HEK293T (cell line): Measurements from ENCODE around the gene ACY1.

Experiments
- CTCF ChIA-PET: fragments of 350-600 bp; formaldehyde crosslinking; extraction: SDS; loops from one replicate; lab custom pipeline; 2021; ENCODE audit warnings: antibody characterized with exemption, inconsistent platforms; lab: Yijun Ruan, JAX
- POLR2A ChIA-PET: fragments of 350-600 bp; formaldehyde crosslinking; extraction: SDS; loops from one replicate; lab custom pipeline; 2020; ENCODE audit warnings: antibody characterized with exemption, inconsistent platforms; lab: Yijun Ruan, JAX
- DNase-seq: peaks from one replicate; pipeline ENCODE4 v3.0.0; 2012; ENCODE audit warnings: mixed read lengths; ENCODE audit errors: extremely low spot score
- ARNT ChIP-seq: fragments of 450-650 bp; IDR thresholded peaks from 2 replicates; pipeline ENCODE4 v1.6.1; 2017; ENCODE audit warnings: mild to moderate bottlenecking
- BHLHE40 ChIP-seq: fragments of 450-650 bp; IDR thresholded peaks from 2 replicates; pipeline ENCODE4 v1.6.1; 2016; ENCODE audit warnings: mild to moderate bottlenecking, moderate library complexity, borderline replicate concordance
- CTBP1 ChIP-seq: fragments of 450-650 bp; IDR thresholded peaks from 2 replicates; pipeline ENCODE4 v1.6.1; 2016; ENCODE audit warnings: borderline replicate concordance
- ELF4 ChIP-seq: fragments of 450-650 bp; IDR thresholded peaks from 2 replicates; pipeline ENCODE4 v1.6.1; 2017; ENCODE audit warnings: antibody characterized with exemption
- FOXA1 ChIP-seq: fragments of 450-650 bp; IDR thresholded peaks from 2 replicates; pipeline ENCODE4 v1.6.1; 2016; ENCODE audit warnings: mild to moderate bottlenecking
- FOXK2 ChIP-seq: fragments of 450-650 bp; IDR thresholded peaks from 2 replicates; pipeline ENCODE4 v1.6.1; 2016; ENCODE audit warnings: mild to moderate bottlenecking
- FOXM1 ChIP-seq: fragments of 450-650 bp; IDR thresholded peaks from 2 replicates; pipeline ENCODE4 v1.6.1; 2017; ENCODE audit warnings: mild to moderate bottlenecking, borderline replicate concordance
- HDGF ChIP-seq: fragments of 450-650 bp; IDR thresholded peaks from 2 replicates; pipeline ENCODE4 v1.6.1; 2017; ENCODE audit warnings: antibody characterized with exemption, borderline replicate concordance
- L3MBTL2 ChIP-seq: fragments of 450-650 bp; conservative IDR thresholded peaks from 2 replicates; pipeline ENCODE4 v1.6.1; 2016; ENCODE audit warnings: mild to moderate bottlenecking
- LEF1 ChIP-seq: fragments of 450-650 bp; IDR thresholded peaks from 2 replicates; pipeline ENCODE4 v1.6.1; 2017; ENCODE audit warnings: mild to moderate bottlenecking, borderline replicate concordance
- NFRKB ChIP-seq: fragments of 450-650 bp; IDR thresholded peaks from 2 replicates; pipeline ENCODE4 v1.6.1; 2016; ENCODE audit warnings: mild to moderate bottlenecking, moderate library complexity
- PKNOX1 ChIP-seq: fragments of 450-650 bp; IDR thresholded peaks from 2 replicates; pipeline ENCODE4 v1.6.1; 2016
- SP1 ChIP-seq: fragments of 450-650 bp; IDR thresholded peaks from 2 replicates; pipeline ENCODE4 v1.6.1; 2017
- SUZ12 ChIP-seq: fragments of 450-650 bp; IDR thresholded peaks from 2 replicates; pipeline ENCODE4 v1.6.1; 2016; ENCODE audit warnings: mild to moderate bottlenecking
- TARDBP ChIP-seq: fragments of 450-650 bp; IDR thresholded peaks from 2 replicates; pipeline ENCODE4 v1.6.1; 2016
- ZNF384 ChIP-seq: fragments of 450-650 bp; IDR thresholded peaks from 2 replicates; pipeline ENCODE4 v1.6.1; 2016

ACY1 gene

GRCh38 chr3:51967384-51968169 is 15.8 kb upstream of the ACY1 start, which contains the start of gene PCBP4:
Gene PCBP4 (minus strand): TSS chr3:51967454. CDS start chr3:51961240, 6,214 bp downstream.
- ChIA-PET POLR2A (interaction anchor here (0.7 to 5.2 kb wide), 7 partner anchors 8 to 143 kb away, joined by 3 to 39 read pairs (median 4); partner anchors contain the start of genes ABHD14A, PARP3, RPL29 and RRP9), CTCF (no interaction called here)
- no peak for TF ChIP-seq SP1
- no peak for TF ChIP-seq BHLHE40
- no peak for TF ChIP-seq CTBP1
- no peak for TF ChIP-seq ELF4
- TF ChIP-seq HDGF = no peak
- DNase-seq = peak; percentile 58

GRCh38 chr3:51968170-51968775 is 15.1 kb upstream of the ACY1 start:
- TF ChIP-seq ELF4 (no peak), L3MBTL2 (no peak), FOXK2 (no peak), SP1 (no peak), PKNOX1 (no peak), LEF1 (no peak), FOXA1 (no peak), CTBP1 (no peak), ARNT (no peak), FOXM1 (no peak)
- POLR2A ChIA-PET = interaction anchor here (0.6 to 5.2 kb wide), 9 partner anchors 15 to 259 kb away, joined by 3 to 39 read pairs (median 4); partner anchors contain the start of genes PARP3, RPL29 and RRP9
- CTCF ChIA-PET = no interaction called here
- DNase-seq = no peak

GRCh38 chr3:51968883-51969678 is 14.3 kb upstream of the ACY1 start:
- no peak for DNase-seq
- ChIA-PET POLR2A (interaction anchor here (1.0 to 5.2 kb wide), 7 partner anchors 9 to 27 kb away, joined by 3 to 39 read pairs (median 5); partner anchors contain the start of genes ACY1, PARP3, RPL29 and RRP9), CTCF (interaction anchor here (0.6 kb wide), 1 partner anchor 27 kb away, joined by 3 read pairs; the partner anchor contains the start of gene PARP3)
- TF ChIP-seq BHLHE40 (no peak), NFRKB (no peak), L3MBTL2 (no peak), CTBP1 (no peak), ARNT (no peak), LEF1 (no peak), HDGF (no peak), FOXA1 (no peak), ZNF384 (no peak), ELF4 (no peak), FOXM1 (no peak), PKNOX1 (no peak), SP1 (no peak), FOXK2 (no peak), TARDBP (no peak), SUZ12 (no peak)

GRCh38 chr3:51969841-51970240 is 13.5 kb upstream of the ACY1 start:
- ChIA-PET CTCF (interaction anchor here (0.6 to 0.7 kb wide), 2 partner anchors 27 to 33 kb away, joined by 3 to 5 read pairs; partner anchors contain the start of gene PARP3), POLR2A (interaction anchor here (1.0 to 5.2 kb wide), 6 partner anchors 7 to 28 kb away, joined by 3 to 39 read pairs (median 7); partner anchors contain the start of genes ACY1, PARP3, RPL29 and RRP9)
- no peak for TF ChIP-seq FOXM1
- DNase-seq = no peak

- DNase-seq = no peak
- no peak for TF ChIP-seq NFRKB
- POLR2A ChIA-PET = interaction anchor here (1.1 to 5.2 kb wide), 2 partner anchors 8 to 29 kb away, joined by 4 to 39 read pairs; partner anchors contain the start of genes PARP3 and RRP9
- CTCF ChIA-PET = interaction anchor here (4.5 kb wide), 1 partner anchor 29 kb away, joined by 21 read pairs; the partner anchor contains the start of genes PARP3 and RRP9
Measured at GRCh38 chr3:51970606-51971300, 12.6 kb upstream of the ACY1 start.

GRCh38 chr3:51971350-51971749 is 12.0 kb upstream of the ACY1 start:
- CTCF ChIA-PET = interaction anchor here (4.5 kb wide), 1 partner anchor 29 kb away, joined by 21 read pairs; the partner anchor contains the start of genes PARP3 and RRP9
- POLR2A ChIA-PET = interaction anchor here (4.2 kb wide), 1 partner anchor 29 kb away, joined by 52 read pairs; the partner anchor contains the start of genes PARP3 and RRP9
- no peak for DNase-seq
- TF ChIP-seq ZNF384 = no peak
